Upper lobe of left lung (tissue), 6 donors: Measurements from ENCODE around the gene ATP1A2. TPM values are rescaled to one million over a fixed set of nuclear protein-coding genes. Genes with fewer than 3 reads are reported as not detected.

ENCODE experiments used
- ATAC-seq, 2 donors: fragments of 200-7000 bp; cut with Tn5 transposase; one replicate each; pipeline ENCODE4 v1.9.1; 2022; ENCODE audit warnings: mild to moderate bottlenecking in 2 of 2, moderate library complexity in 2 of 2; ENCODE audit not compliant: low FRiP score in 2 of 2
- DNase-seq, 2 donors: peaks; one replicate each; pipeline ENCODE4 v3.0.0-alpha.2; 2019 to 2020
- H3K27ac ChIP-seq, 4 donors: fragments of 200-600 bp; sonication (generic); one replicate each; pipeline ENCODE4 v1.5.1; 2016 to 2019
- H3K27me3 ChIP-seq, 4 donors: fragments of 200-600 bp; sonication (generic); one replicate each; pipeline ENCODE4 v1.5.1; 2017 to 2019
- H3K36me3 ChIP-seq, 4 donors: fragments of 200-600 bp; sonication (generic); one replicate each; pipeline ENCODE4 v1.5.1; 2016 to 2019
- H3K4me1 ChIP-seq, 4 donors: fragments of 200-600 bp; sonication (generic); one replicate each; pipeline ENCODE4 v1.5.1; 2018 to 2019
- H3K4me3 ChIP-seq, 4 donors: fragments of 200-600 bp; sonication (generic); one replicate each; pipeline ENCODE4 v1.5.1; 2017 to 2019; ENCODE audit warnings: mild to moderate bottlenecking in 2 of 4, moderate library complexity in 1 of 4
- H3K9me3 ChIP-seq, 4 donors: fragments of 200-600 bp; sonication (generic); one replicate each; pipeline ENCODE4 v1.5.1; 2018 to 2019
- CTCF ChIP-seq, 6 experiments: fragments of 450-650 bp in 4 of 6; fragments of 200-600 bp in 2 of 6; sonication (generic) in 2 of 6; IDR thresholded peaks; one replicate each; pipeline ENCODE4 v1.5.1; 2016 to 2019; ENCODE audit warnings: antibody characterized with exemption in 6 of 6
- EP300 ChIP-seq, 4 donors: sonication (generic); formaldehyde crosslinking; IDR thresholded peaks; one replicate each; pipeline ENCODE4 v1.5.1; 2017; ENCODE audit warnings: antibody characterized with exemption in 4 of 4, control low read depth in 2 of 4
- POLR2A ChIP-seq, 4 donors: fragments of 450-650 bp; IDR thresholded peaks; one replicate each; pipeline ENCODE4 v1.5.1; 2016 to 2017; ENCODE audit warnings: antibody characterized with exemption in 4 of 4, mild to moderate bottlenecking in 2 of 4
- POLR2AphosphoS5 ChIP-seq, 2 donors: sonication (generic); formaldehyde crosslinking; IDR thresholded peaks; one replicate each; pipeline ENCODE4 v1.5.1; 2017; ENCODE audit warnings: antibody characterized with exemption in 2 of 2
- WGBS, 2 donors: methylation state at CpG; one replicate each; pipeline ENCODE4 v1.1.5; 2017 to 2018; 5-methylcytosine and 5-hydroxymethylcytosine counted together
- total RNA-seq, 6 donors: library from RNA; depleted of rRNA in 4 of 6; stranded (reverse); fragments of >200 nt in 4 of 6; gene quantifications; one replicate each; pipeline versions ENCODE4 v1.1.0 to v1.2.1, GENCODE V29; 2016 to 2021
- donor health status: DM: no; HTN: no; CAD: no; lungs with moderate emphysema.
- donor health status: DM: no; HTN: yes; CAD: no; lungs with severe emphysema.

The ATP1A2 gene
- total RNA-seq, 6 donors from 2014 or later: 2.2 to 36.7 (median 3.8) TPM

- Histone ChIP-seq H3K27me3 (no peaks in the 10 kb centered on the region), H3K27ac (no peak overlapping the region), H3K36me3 (no peaks in the 10 kb centered on the region), H3K9me3 (no peaks in the 10 kb centered on the region), H3K4me3 (no peak overlapping the region), H3K4me1 (no peaks in the 10 kb centered on the region)
- TF ChIP-seq POLR2AphosphoS5 (IDR thresholded peaks at IDR 0.05): no peak
- no peak for TF ChIP-seq POLR2A (IDR thresholded peaks at IDR 0.05)
- TF ChIP-seq EP300 (IDR thresholded peaks at IDR 0.05): no peak
- no peak for TF ChIP-seq CTCF (IDR thresholded peaks at IDR 0.05)
- DNase-seq (no peak), ATAC-seq (no peak)
- WGBS, 2 donors: 83 to 95% methylated on average over 2 of the region's 2 CpGs
These were observed 63.2 kb downstream of the ATP1A2 start for GRCh38 chr1:160178731-160179130.

- Histone ChIP-seq H3K4me1 (no peaks in the 10 kb centered on the region), H3K9me3 (no peaks in the 10 kb centered on the region), H3K27me3 (no peaks in the 10 kb centered on the region), H3K4me3 (no peak overlapping the region), H3K27ac (no peak overlapping the region), H3K36me3 (no peaks in the 10 kb centered on the region)
- WGBS, 2 donors: 89 to 92% methylated on average over 4 of the region's 4 CpGs
- ATAC-seq (peak in 1 of 2 donors; percentile 43), DNase-seq (no peak)
- TF ChIP-seq POLR2A (IDR thresholded peaks at IDR 0.05) (no peak), EP300 (IDR thresholded peaks at IDR 0.05) (no peak), POLR2AphosphoS5 (IDR thresholded peaks at IDR 0.05) (no peak), CTCF (IDR thresholded peaks at IDR 0.05) (no peak)
These were observed 63.8 kb downstream of the ATP1A2 start for GRCh38 chr1:160179336-160179735.

GRCh38 chr1:160186246-160186645, 70.7 kb downstream of the ATP1A2 start:
- Histone ChIP-seq H3K4me1 (peaks cover 0 to 3% (median 0%) of the 10 kb centered on the region in 4 donors), H3K27ac (no peak overlapping the region), H3K9me3 (no peaks in the 10 kb centered on the region), H3K36me3 (no peaks in the 10 kb centered on the region), H3K4me3 (no peak overlapping the region), H3K27me3 (no peaks in the 10 kb centered on the region)
- no peak for ATAC-seq
- DNase-seq: no peak
- 88 to 96% methylated on average over 7 of the region's 7 CpGs for WGBS, 2 donors
- TF ChIP-seq POLR2AphosphoS5 (IDR thresholded peaks at IDR 0.05) (no peak), POLR2A (IDR thresholded peaks at IDR 0.05) (no peak), EP300 (IDR thresholded peaks at IDR 0.05) (no peak), CTCF (IDR thresholded peaks at IDR 0.05) (no peak)

GRCh38 chr1:160186729-160187128, 71.2 kb downstream of the ATP1A2 start:
- 60 to 81% methylated on average over 2 of the region's 2 CpGs for WGBS, 2 donors
- no peak overlapping the region for H3K4me3 ChIP-seq
- H3K4me1 ChIP-seq: peaks cover 0 to 3% (median 0%) of the 10 kb centered on the region in 4 donors
- no peaks in the 10 kb centered on the region for H3K36me3 ChIP-seq
- DNase-seq (no peak), ATAC-seq (no peak)
- no peak overlapping the region for H3K27ac ChIP-seq
- TF ChIP-seq EP300 (IDR thresholded peaks at IDR 0.05) (no peak), POLR2A (IDR thresholded peaks at IDR 0.05) (no peak), POLR2AphosphoS5 (IDR thresholded peaks at IDR 0.05) (no peak), CTCF (IDR thresholded peaks at IDR 0.05) (no peak)
- H3K9me3 ChIP-seq: no peaks in the 10 kb centered on the region
- no peaks in the 10 kb centered on the region for H3K27me3 ChIP-seq

GRCh38 chr1:160187407-160187806, 71.8 kb downstream of the ATP1A2 start:
- ATAC-seq: no peak
- no peaks in the 10 kb centered on the region for H3K36me3 ChIP-seq
- 80 to 83% methylated on average over 7 of the region's 7 CpGs for WGBS, 2 donors
- no peak for DNase-seq
- H3K27me3 ChIP-seq: no peaks in the 10 kb centered on the region
- no peak overlapping the region for H3K27ac ChIP-seq
- H3K4me1 ChIP-seq: peaks cover 0 to 3% (median 0%) of the 10 kb centered on the region in 4 donors
- no peaks in the 10 kb centered on the region for H3K9me3 ChIP-seq
- TF ChIP-seq CTCF (IDR thresholded peaks at IDR 0.05) (no peak), POLR2A (IDR thresholded peaks at IDR 0.05) (no peak), EP300 (IDR thresholded peaks at IDR 0.05) (no peak), POLR2AphosphoS5 (IDR thresholded peaks at IDR 0.05) (no peak)
- H3K4me3 ChIP-seq: no peak overlapping the region
